ENCODE results near the gene ARID3A. TPM values are rescaled to one million over a fixed set of nuclear protein-coding genes. Genes with fewer than 3 reads are reported as not detected.

Gene ARID3A
- total RNA-seq, 1 experiment from 2014 or later = 116 TPM

- TF ChIP-seq NR1H2 (CRISPR knock-in tag; IDR thresholded peaks at IDR 0.05) (no peak), EMX1 (CRISPR knock-in tag; IDR thresholded peaks at IDR 0.05) (no peak), ZNF317 (CRISPR knock-in tag; IDR thresholded peaks at IDR 0.05; ENCODE audit: borderline replicate concordance, low read depth) (no peak), ZSCAN18 (CRISPR knock-in tag; IDR thresholded peaks at IDR 0.05) (no peak), ELF4 (CRISPR knock-in tag; IDR thresholded peaks at IDR 0.05; ENCODE audit: low read depth) (no peak), IRF2 (CRISPR knock-in tag; IDR thresholded peaks at IDR 0.05; ENCODE audit: borderline replicate concordance, low read depth) (0 out of 2 replicates have a peak, but pooled peaks have one; percentile 26), CBFB (CRISPR knock-in tag; IDR thresholded peaks at IDR 0.05; ENCODE audit: low read depth) (0 out of 2 replicates have a peak, but pooled peaks have one; percentile 44), RELA (CRISPR knock-in tag; IDR thresholded peaks at IDR 0.05; ENCODE audit: borderline replicate concordance) (peak; percentile 49; the same call in 1 of the 2 replicates), USF1 (CRISPR knock-in tag; IDR thresholded peaks at IDR 0.05) (peak; percentile 63; the same call in 1 of the 2 replicates), TEAD4 (CRISPR knock-in tag; IDR thresholded peaks at IDR 0.05) (0 out of 2 replicates have a peak, but pooled peaks have one; percentile 47), FOXP1 (CRISPR knock-in tag; IDR thresholded peaks at IDR 0.05; ENCODE audit: borderline replicate concordance) (no peak; the same call in 1 of the 2 replicates), IRF1 (CRISPR knock-in tag; IDR thresholded peaks at IDR 0.05) (no peak), FOXK1 (CRISPR knock-in tag; IDR thresholded peaks at IDR 0.05) (peak; percentile 18; the same call in 1 of the 2 replicates), NFATC4 (CRISPR knock-in tag; IDR thresholded peaks at IDR 0.05) (no peak), ZNF425 (CRISPR knock-in tag; conservative IDR thresholded peaks at IDR 0.05) (no peak), MYBL2 (CRISPR knock-in tag; IDR thresholded peaks at IDR 0.05) (0 out of 2 replicates have a peak, but pooled peaks have one; percentile 50), JAZF1 (CRISPR knock-in tag; IDR thresholded peaks at IDR 0.05) (no peak), NFYB (CRISPR knock-in tag; conservative IDR thresholded peaks at IDR 0.05; ENCODE audit: low read depth) (no peak), AR (CRISPR knock-in tag; IDR thresholded peaks at IDR 0.05) (no peak), MXD4 (CRISPR knock-in tag; IDR thresholded peaks at IDR 0.05; ENCODE audit: borderline replicate concordance) (no peak), ATF2 (CRISPR knock-in tag; IDR thresholded peaks at IDR 0.05; ENCODE audit: borderline replicate concordance, low read depth) (no peak)
- TF ChIP-seq, protein P1, sequence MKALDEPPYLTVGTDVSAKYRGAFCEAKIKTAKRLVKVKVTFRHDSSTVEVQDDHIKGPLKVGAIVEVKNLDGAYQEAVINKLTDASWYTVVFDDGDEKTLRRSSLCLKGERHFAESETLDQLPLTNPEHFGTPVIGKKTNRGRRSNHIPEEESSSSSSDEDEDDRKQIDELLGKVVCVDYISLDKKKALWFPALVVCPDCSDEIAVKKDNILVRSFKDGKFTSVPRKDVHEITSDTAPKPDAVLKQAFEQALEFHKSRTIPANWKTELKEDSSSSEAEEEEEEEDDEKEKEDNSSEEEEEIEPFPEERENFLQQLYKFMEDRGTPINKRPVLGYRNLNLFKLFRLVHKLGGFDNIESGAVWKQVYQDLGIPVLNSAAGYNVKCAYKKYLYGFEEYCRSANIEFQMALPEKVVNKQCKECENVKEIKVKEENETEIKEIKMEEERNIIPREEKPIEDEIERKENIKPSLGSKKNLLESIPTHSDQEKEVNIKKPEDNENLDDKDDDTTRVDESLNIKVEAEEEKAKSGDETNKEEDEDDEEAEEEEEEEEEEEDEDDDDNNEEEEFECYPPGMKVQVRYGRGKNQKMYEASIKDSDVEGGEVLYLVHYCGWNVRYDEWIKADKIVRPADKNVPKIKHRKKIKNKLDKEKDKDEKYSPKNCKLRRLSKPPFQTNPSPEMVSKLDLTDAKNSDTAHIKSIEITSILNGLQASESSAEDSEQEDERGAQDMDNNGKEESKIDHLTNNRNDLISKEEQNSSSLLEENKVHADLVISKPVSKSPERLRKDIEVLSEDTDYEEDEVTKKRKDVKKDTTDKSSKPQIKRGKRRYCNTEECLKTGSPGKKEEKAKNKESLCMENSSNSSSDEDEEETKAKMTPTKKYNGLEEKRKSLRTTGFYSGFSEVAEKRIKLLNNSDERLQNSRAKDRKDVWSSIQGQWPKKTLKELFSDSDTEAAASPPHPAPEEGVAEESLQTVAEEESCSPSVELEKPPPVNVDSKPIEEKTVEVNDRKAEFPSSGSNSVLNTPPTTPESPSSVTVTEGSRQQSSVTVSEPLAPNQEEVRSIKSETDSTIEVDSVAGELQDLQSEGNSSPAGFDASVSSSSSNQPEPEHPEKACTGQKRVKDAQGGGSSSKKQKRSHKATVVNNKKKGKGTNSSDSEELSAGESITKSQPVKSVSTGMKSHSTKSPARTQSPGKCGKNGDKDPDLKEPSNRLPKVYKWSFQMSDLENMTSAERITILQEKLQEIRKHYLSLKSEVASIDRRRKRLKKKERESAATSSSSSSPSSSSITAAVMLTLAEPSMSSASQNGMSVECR (CRISPR knock-in tag; IDR thresholded peaks at IDR 0.05; ENCODE audit: borderline replicate concordance) = no peak
- TF ChIP-seq, protein P2, sequence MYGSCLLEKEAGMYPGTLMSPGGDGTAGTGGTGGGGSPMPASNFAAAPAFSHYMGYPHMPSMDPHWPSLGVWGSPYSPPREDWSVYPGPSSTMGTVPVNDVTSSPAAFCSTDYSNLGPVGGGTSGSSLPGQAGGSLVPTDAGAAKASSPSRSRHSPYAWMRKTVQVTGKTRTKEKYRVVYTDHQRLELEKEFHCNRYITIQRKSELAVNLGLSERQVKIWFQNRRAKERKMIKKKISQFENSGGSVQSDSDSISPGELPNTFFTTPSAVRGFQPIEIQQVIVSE (CRISPR knock-in tag; IDR thresholded peaks at IDR 0.05; ENCODE audit: borderline replicate concordance) = no peak
Observed at GRCh38 chr19:919199-920050, 6.4 kb upstream of the ARID3A start (continued).

Measured in WTC11 (cell line).